HuH-7 (cell line): ENCODE results near the gene DAAM2.

Experiments
- DNase-seq: peaks from one replicate; pipeline ENCODE4 v3.0.0; 2011; ENCODE audit warnings: low spot score

Gene DAAM2

DNA sequence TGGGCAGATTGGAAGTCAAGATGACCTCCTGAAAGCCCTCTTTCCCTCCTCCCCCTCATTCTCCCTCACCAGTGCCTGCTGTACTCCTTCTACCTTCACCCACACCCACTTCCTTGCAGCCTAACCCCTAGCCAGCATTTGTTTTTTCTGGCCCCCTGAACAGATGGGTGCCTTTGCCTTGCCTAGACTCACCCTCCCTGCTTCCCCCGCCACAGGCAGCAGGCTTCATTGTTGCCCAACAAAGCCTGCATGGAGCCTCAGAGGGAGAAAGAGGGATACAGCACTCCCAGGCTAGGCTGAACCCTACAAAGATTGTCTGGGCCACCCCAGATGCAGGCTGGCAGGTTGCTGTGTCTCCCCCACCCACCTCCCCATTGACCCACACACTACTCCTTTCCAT lies 139.4 kb downstream of the DAAM2 start:
- no peak for DNase-seq

DNA sequence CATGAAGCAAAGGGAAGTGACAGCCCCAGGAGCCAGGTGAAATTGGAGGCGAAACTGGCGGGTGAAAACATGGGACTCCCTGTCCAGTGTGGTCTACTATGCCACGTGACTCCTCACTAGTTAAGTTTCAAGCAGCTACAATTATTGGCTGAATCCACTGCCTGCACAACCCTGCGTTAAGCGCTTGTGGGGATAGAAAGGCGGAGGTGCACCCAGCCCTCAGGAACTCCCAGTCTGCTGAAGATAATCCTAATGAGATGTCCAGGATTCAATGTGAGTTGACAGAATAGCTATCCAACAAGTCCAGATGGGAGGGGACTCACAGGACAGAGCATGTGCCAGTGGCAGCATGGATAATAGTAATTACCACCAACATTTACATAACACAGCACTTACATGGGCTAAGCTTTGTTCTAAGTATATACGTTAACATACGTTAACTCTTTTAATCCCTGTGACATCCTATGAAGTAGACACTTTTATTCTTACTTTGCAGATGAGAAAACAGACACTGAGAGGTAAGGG lies 140.3 kb downstream of the DAAM2 start:
- DNase-seq = no peak

DNA sequence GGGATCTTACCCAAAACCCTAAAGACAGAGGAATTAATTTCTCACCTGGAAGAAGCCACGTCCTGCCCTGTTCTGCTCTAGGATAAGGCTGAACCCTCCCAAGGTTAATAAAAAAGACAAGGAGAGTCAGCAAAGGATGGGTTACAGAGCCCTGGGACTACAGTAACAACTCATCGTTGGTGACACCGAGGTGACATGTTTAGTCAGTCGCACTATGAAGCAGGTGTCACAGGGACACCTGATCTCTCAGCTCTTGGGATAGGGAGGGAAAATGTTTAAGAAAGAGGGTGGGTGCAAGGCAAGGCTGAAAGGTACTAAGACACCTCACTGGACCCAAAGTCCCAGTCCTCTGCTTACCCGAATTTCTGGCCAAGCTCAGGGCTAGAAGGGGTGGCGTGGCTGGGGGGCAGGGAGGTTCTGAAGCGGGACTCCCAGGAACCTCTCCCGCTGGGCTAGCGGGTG lies 141.5 kb downstream of the DAAM2 start:
- DNase-seq = no peak

DNA sequence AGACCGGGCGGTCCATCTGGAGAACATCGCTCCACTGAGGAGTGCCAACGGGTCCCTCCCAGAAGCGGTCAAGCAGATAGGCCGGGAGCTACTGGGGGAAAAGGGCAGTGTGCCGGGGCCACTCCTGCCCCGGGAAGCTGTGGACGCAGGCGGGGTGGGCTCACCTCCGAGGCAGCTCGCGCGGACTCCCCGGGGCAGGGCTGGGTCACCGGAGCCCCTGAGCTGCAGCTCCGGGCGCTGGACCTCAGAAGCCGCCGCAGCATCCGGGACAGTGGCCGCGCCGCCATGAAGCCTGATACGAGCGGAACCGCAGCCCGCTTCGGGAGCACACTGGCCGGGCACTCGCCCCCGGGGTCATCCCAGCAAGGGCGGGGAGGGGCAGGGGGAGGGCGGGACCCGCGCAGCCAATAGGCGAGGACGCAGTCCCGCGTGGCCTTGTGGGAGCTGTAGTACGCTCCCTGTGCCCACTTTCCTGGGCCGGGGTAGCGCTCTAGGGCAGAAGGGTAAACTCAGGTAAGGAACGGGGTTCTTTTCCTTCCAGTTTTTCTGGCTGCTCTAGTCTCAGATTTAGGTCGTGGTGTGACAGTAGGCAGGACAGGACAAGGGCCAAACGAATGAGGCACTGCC lies 142.1 kb downstream of the DAAM2 start, which contains the start of gene MOCS1:
Gene MOCS1 (minus strand): TSS at position 332 of the 627 bp plus-strand sequence. CDS start 45 bp downstream, at position 287.
- peak; percentile 79 for DNase-seq

DNA sequence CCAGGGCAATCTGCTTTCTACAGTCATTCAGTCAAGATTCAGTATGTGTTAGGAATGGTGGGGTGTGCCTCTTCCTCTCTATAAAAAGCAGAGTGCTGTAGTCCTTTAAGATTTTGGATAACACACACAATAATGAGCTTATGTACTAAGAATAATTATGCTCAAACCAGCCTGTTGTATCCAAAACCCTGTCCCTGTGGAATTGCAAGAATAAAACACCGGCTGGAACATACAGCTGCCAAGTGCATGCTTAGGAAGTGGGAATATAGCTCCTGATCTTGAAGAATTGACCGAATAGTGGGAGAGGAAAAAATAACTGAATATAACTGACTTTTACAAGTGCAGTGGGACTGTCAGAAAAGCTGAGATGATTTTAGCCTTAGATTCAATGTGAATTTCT lies 143.1 kb downstream of the DAAM2 start:
- no peak for DNase-seq

DNA sequence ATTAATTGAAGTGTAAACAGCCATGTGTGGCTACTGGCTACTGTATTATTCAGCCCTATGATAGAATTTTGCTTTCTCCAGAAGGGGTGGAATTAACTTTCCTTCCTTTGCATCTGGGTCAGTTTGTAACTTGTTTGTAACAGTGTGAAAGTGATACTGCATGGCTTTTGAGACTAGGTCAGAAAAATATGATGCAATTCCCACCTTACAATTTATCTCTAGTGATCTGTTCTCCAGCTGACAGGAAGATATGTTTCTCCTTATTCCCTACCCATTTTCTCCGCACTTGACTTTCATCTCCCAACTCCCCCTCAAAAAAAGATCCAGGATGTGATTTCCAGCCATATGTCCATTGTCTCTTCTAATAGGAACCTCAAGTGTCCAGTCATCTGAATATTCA lies 144.7 kb downstream of the DAAM2 start:
- no peak for DNase-seq

DNA sequence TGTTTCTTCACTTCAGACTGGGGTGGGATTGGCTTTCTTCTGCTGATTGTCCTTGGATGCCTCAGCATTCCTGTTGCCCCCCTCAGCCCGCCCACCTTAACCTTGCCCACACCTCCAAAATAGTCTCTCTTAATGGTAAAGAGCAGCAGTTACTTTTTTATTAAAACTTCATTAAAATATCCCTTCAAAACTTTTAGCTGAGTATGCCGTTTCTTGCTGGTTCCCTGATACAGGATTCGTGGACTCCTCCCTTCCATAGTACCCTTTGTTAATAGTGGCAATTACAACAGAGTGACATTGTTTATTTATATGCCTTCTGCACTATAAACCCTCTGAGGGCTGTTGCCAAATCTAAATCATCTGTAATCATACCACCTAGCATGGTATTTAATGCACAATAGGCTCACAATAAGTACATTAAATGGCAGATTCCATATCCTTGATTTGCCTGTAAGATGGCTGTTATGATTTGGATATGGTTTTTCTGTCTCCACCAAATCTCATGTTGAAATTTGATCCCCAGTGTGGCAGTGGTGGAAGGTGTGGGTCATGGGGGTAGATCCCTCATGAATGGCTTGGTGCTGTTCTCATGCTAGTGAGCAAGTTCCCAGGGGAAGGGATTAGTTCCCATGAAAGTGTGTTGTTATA lies 145.6 kb downstream of the DAAM2 start:
- no peak for DNase-seq

DNA sequence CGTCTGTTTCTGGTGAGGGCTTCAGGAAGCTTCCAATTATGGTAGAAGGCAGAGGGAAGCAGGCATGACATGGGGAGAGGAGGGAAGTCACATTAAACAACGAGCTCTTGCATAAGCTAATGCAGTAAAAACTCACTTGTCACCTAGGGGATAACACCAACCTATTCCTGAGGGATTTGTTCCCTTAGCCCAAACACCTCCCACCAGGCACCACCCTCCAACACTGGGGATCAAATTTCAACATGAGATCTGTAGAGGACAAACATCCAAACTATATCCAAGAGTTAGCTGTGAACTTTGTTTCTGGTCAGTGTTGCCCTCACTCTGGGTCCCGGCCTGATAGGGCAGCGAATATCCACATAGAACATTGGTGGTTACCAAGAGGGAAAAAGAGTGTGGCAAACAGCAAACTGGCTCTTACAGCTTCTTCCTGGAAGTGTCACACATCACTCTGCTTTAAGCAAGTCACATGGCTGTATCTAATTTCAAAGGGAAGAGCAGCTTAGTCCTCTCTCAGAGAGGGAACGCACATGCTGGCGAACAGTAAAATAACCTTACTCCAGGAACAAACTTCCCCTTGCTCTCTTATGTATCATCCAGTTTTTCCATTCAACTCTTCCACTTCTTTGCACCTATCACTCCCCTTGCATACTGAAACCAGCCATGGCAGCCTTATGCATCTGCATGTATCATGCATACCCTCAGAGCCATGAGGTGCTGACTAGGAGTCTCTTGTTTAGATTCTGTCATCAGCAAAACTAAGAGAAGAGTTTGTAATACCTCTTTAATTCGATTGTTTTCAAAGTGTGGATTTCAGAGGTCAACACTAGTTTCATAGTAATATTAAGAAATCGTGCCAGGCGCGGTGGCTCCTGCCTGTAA lies 146.8 kb downstream of the DAAM2 start:
- no peak for DNase-seq

DNA sequence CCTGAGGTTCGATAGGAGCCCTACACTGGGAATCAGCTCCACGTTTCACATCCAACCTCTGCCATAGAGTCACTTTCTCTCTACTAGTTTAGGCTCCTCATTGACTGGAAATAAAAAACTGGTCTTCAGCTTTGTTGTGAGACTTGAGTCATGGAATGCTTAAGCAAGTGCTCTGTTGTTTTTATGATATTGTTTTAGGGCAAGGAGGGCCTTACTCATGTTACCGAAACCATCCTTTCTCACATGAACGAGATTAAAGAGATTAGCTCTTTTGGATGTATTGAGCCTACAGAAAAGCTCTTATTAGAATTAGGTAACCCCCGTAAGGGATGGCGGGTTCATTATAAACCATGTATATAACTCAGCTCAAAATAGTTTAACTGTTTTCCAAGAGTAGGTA lies 149.0 kb downstream of the DAAM2 start:
- DNase-seq = no peak

DNA sequence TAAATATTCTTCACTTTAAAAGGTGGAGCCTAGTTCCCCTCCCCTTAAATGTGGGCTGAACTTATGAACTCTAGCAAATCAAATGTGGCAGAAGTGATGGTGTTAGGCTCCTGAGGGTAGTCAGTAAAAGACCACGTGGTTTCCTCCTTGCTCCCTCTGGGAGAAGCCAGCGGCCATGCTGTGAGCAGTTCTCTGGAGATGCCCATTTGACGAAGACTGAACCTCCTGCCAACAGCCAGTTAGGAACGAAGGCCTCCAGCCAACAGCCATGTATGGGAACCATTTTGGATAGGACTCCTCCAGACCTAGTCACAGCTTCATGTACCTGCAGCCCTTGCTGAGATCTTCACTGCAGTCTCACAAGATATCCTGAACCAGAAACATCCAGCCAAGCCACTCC lies 149.6 kb downstream of the DAAM2 start:
- DNase-seq = no peak

DNA sequence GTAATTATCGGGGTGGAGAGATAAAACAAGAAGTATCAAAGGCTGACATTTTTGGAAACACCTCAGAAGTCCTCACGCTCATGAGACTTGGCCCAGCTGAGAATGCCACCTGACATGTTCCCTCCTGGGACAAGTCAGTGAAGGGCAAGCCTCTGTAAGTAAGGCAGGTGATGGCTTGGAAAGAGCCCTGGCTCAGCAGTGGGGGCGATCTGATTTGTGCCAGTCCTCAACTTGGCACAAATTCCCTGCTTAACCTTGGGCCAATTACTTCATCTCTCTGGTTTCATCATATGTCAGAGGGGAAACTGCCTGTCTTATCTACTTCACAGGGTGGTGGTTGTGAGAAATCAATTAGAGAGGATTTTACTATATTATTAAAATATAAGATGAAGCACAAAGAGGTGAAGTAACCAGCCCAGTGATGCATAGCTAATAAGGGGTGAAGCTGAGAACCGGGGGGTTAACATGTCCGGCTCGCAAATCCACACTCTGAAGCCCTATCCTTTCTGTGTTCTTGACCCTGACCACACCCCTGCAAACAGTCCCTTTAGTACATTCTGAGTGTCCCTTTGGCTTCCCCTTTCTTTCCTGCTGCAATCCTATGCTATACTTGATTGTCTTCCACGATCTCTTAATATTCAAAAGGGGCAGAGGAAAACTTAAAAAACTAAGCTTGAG lies 150.9 kb downstream of the DAAM2 start:
- DNase-seq = no peak

DNA sequence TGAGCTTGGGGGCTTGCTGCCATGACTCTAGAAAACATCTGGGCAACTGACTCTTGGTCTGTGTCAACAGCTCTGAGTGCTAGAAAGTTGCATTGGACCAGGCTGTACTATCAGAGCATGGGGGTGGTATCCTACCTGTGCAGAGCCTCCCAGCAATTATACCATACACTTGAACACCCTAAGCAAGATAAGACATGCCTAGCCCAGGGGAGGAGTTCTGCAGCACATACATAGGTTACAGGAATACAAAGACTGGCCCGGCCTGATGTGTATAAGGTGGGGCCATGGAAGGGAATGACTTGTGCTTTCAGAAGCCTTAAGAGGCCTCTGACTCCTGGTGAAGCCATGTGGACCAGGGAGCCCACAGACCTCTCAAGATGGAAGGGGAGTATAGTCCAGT lies 153.4 kb downstream of the DAAM2 start:
- no peak for DNase-seq

DNA sequence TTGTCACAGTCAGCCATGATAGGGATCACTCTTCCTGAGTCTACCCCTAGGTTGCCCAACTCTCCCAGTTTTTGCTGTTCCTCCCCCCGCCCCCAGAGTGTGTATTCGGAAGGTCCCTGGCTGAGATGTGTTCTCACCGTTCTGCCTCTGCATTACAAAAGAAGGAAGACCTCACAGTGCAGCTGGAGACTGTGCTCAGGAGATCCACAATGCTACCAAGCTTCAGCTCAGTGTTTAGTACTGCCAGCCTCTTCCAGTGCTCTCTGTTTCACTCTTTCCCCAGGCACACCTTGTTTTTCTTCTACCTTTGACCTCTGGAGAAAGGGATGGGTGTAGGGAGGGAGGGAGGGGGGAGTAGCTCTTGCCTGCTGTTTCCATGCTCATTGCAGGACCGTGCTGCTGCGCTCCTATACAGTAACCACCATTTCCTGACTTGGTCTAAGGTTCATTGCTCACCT lies 155.5 kb downstream of the DAAM2 start:
- DNase-seq = no peak

DNA sequence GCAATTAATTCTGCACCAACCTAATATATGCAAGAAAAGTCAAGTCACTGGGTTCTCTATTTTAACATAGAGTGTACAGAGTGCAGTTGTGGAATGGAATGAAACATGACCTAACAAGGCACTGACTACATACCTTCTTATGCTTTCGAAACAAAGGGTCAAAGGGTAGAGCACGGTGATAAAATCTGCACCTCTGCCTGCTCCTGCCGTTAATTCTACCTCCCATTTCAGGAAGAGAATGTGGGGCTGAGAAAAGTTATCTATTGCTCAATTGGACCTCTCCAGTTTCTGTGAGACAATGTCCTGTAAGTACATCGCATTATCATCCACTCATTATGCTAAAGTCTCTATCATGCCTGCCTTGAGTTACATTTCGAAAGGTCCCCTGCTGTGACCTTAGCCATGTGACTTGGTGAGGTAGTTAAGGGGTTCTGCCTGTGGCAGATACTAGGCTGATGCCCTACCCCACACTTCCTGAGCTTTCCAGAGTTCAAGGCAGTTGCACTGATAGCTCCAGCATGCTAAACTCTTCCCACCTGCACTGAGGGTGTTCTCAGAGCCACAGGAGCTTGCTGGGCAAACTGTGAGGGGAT lies 156.1 kb downstream of the DAAM2 start:
- no peak for DNase-seq

DNA sequence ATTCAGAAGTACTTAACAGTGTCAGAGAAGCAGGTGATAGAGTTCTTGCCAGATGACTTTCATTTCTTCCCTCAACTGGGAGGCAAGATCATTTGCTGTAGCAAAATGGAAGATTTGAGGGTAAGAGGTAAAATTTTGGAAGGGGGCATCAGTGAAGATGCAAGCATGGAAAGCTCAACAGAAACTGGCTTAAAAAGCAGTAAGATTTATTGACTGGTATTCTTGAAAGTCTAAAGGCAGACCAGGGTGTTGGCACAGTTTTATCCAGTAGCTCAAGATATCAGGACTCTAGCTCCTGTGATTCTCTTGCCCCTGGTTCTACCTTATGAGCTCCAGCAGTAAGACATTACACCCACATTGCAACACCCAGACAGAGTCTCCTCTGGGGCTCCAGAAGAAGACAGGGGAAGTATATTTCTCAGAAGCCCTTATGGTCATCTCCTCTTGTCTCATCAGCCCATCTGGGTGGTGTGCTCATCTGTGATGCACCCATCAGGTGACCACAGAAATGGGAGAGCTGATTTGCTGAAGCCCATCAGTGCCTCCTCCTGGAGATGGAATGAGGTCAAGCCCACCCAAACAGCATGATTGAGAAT lies 158.0 kb downstream of the DAAM2 start:
- no peak for DNase-seq

DNA sequence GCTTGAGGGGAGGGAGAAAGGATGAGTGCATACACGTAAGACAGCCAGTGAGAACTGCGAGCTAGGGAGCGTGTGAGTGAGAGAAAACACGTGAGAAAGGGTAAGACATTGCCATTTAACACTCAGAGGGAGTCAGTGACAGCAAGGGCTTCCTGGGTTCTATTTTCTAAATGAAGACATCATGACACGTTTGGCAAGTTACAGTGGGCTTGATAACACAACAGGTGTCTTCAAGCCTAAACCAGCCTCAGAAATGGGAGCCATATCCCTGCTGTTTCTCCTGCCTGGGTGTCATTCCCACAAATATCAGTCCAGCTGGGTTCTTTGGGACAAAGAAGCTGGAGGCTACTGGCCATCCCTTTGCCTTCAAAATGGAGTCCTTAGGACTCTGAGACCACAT lies 159.0 kb downstream of the DAAM2 start:
- DNase-seq = no peak

DNA sequence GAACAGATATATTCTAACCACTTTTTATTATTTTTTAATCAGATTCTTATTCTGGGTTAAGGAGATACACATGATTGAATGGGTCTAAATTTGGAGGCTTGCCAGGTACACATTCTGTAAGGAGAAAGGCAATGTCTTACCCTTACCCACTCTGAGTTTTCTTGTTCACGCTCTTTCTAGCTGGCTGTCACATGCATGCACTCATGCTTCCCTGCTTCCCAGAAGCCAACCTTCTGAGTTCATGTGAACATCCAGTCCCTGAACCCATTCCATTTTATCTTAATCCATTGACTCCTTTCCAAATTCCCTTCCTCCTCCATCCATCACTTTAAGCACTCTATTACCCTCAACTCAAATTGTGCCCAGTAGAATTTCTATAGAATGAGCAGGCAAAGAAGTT lies 159.5 kb downstream of the DAAM2 start:
- no peak for DNase-seq

DNA sequence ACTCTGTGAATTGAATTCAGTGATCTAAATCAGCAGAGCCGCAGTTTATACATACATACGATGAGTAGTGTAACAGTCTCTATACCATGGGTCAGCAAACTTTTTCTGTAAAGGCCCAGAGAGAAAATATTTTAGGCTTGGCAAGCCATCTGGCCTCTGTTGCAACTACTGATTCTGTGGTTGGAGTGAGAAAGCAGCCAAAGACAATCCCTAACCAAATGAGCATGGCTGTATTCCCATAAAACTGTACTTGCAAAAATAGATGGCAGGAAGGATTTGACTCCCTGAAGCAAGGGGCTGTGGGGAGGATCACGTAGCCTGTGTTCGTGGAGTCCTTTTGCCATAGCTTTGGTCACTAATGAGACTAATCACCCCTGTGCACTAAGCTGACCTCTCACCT lies 160.0 kb downstream of the DAAM2 start:
- no peak for DNase-seq

DNA sequence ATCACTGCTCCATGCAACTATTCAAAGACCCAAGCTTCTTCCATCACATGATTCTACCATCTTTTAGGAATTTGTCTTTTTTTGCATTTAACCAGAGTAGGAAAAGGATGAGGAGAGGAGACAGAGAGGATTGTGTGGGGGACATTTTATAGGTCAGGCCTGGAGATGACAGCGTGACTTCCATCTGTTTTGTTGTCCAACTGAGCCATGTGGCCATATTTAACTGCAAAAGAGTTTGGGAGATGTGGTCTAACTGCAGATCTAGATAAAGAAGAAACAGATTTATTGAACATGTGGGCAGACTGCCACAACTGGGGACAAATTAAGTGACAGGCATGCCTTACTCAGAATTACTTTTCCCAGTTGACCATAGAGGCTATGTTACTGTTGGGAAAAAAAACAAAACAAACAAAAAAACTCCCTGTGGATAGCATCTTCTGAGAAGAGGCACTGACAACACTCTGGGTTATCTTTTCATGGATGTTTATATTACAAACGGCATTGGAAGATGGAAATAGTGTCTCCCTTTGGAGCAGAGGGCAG lies 161.0 kb downstream of the DAAM2 start:
- DNase-seq = no peak
